GM18951 (cell line): ENCODE measurements around the gene SHISA8.

ENCODE experiments used
- POLR2A ChIP-seq: IDR thresholded peaks from 4 replicates; pipeline ENCODE4 v1.6.1; 2011; ENCODE audit warnings: mild to moderate bottlenecking; ENCODE audit not compliant: insufficient read length, insufficient read depth; ENCODE audit errors: extremely low read depth
- in situ Hi-C: fragments of 300-500 bp; cut with MboI; formaldehyde crosslinking; loops from one replicate; pipeline ENCODE4 v1.12.0; 2022; ENCODE audit warnings: low sequenced_read_pairs, mixed read lengths, inconsistent platforms; ENCODE audit not compliant: unreplicated experiment

Gene SHISA8

DNA sequence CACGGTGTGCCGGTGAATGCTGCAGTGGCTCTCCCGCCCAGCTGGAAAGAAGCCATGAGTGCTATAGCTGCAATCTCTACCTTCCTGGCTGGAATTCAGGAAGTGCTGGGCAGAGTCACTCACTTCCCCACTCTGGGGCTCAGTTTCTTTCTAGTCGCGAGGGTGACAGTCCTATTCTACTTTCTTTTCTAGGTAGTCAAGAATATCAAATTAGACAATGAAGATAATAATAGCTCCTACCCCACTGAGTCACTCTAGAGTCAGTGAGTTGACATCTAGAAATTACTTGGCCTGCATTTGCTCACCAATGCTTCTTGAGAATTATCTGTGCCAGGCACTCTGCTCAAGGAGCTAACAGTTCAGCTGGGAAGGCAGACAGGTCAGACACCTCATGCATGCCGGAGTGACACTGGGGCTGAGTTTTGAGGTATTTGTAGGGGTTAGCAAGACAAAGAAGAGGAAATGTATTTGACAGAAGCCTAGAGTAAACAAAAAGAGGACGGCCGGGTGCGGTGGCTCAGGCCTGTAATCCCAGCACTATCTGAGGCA is 28.9 kb upstream of the SHISA8 start:
- in situ Hi-C loops = loop anchor here (5.0 to 10.0 kb wide), 2 partner anchors 129 to 246 kb away; partner anchors contain the start of gene MEI1
- no peak for TF ChIP-seq POLR2A

- in situ Hi-C loops = loop anchor here (5.0 to 10.0 kb wide), 2 partner anchors 126 to 244 kb away; partner anchors contain the start of gene MEI1
- TF ChIP-seq POLR2A = peak; percentile 20
Measured at GRCh38 chr22:41940832-41941765, 26.2 kb upstream of the SHISA8 start.

DNA sequence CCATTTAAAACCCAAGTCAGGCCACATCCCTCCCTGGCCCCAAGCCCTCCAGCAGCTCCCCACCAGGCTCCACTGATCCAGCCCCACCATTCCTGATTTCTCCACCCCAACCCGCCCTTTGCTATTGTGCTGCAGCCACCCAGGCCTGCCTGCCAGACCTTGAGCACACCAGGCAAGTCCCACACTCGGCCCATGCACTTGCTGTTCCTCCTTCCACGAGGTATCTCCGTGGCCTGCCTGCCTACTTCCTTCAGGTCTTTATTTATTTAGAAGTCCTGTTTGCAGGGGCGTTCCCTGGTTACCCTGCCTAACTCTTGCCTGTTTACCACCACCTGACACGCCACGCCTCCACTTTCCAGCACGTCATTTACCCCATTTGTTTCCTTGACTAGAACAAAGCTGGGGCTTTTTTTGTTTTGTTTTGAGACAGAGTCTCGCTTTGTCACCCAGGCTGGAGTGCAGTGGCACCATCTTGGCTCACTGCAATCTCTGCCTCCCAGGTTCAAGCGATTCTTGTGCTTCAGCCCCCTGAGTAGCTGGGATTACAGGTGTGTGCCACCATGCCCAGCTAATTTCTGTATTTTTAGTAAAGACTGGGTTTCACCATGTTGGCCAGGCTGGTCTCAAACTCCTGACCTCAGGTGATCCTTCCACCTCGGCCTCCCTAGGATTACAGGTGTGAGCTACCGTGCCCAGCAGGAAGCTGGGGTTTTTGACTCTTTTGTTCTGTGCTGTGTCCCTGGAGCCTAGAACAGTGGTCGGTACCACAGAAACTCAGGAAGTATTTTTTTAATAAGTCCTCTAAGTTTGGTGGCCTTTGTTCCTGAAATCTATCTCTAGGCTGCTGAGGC is 25.3 kb upstream of the SHISA8 start:
- peak; percentile 74 for TF ChIP-seq POLR2A
- in situ Hi-C loops = loop anchor here (5.0 to 10.0 kb wide), 2 partner anchors 125 to 243 kb away; partner anchors contain the start of gene MEI1

DNA sequence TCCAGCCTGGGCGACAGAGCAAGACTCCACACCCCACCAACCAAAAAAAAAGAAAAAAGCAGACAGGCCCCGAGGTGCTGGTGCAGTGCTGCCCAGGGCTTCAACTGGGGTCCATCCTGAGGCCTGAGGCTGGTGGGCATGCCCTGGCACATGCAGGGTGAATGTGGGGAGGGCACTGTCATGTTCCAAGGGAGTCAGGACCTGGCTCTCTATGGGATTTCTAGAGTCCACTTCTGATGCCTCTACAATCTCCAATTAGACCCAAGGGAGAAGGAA is 22.0 kb upstream of the SHISA8 start:
- in situ Hi-C loops = no loop called here
- peak; percentile 21 for TF ChIP-seq POLR2A

DNA sequence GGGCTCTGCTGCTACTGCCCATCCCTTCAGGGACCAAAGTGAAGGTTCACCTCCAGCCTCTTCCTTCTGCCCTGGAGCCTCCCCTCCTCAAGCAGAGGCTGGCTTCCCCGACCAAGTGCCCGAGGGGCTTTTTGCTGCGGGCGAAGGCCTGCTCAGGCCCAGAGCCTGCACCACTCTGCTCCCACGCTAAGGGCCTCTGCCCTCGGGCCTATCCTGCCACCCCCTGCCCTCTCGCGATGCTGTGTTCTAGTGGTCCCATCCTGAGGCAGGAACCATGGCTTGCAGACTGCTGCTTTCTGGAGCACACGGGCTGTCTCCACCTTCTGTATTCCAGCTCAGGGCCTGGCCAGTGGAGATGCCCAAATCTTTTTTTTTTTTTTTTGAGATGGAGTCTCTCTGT is 20.6 kb upstream of the SHISA8 start:
- in situ Hi-C loops = no loop called here
- peak; percentile 32 for TF ChIP-seq POLR2A

DNA sequence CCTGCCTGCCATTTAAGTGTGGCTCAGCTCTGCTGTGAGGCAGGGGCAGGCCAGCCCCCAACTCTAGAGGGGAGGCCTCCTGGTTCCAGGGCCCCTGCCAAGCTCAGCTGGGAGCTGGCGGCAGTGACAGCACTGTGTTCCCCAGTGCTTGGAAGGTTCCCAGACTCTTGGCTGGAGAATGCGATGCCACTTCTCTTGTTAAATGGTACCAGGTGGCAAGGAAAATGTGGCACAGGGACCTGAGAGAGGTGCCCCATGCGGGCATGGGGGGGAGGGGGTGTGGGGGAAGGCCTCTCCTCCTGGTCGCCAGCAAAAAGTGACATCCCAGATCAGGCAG is 20.1 kb upstream of the SHISA8 start:
- no peak for TF ChIP-seq POLR2A

DNA sequence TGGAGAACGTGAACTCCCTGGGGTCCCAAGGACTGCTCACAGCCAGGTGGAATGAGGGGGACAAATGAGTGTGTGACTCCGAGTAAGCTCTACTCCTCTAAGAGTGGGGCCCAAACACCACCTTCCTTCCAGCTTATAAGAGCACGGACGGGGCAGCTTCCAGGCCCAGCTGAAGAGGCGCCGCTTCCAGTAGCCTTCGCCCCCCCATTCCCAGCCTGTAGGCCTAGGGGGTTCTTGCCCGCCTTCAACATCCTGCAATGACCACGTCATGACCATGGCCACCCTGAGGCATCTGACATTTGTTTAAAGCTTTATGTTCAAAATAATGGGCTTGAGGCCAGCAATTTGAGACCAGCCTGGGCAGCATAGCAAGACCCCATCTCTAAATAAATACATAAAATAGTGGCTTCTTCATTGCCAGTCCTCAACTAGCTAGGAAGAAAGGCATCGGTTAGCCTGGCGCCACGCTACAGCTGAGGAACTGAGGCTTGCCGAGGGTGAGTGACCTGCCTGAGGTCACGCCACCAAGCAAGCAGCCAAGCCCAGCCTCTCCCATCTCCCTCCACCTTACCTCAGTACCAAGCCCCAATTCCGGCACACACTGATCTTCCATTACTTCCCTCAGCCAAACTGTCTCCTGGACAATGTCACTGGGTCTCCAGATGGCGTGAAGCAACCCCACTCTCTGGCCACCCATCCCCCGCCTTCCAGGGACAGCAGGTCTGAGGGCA is 19.6 kb upstream of the SHISA8 start:
- no peak for TF ChIP-seq POLR2A
- in situ Hi-C loops = no loop called here

More for the DNA sequence above, 20.1 kb upstream of the SHISA8 start:
- in situ Hi-C loops = no loop called here

DNA sequence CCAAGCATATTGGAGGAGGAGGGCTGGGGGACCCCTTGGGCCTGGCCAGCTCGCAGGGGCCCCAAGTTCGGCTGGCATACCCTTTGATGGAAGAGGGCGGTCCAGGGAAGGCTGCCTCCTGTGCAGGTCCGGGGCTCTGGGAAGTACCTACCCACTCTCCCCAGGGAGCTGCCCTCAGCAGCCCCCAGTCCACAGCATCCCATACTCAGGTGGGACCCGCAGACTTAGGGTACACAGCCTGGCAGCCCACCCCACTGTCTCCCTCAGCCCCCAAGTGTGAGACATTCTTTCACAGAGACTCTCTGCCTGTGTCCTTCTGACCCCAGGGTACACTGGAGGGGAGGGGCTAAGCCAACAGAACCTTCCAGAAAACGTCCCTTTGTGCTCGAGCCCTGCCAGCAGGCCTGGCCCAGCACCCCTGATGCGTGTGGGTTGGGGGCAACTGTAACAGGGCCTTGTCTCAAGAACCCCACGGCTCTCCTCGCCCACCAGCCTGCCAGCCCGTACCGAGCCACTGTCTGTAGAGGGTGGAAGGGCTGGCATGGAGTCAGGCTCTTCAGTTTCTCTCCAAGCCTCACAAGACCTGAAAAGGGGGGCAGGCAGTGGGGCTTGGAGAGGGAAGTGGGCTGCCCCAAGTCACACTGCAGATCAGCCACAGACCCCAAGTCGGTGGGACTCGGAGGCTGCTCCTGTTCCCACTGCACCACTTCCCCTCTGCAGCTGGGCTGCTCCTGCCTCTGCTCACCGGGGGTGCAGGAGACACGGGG is 18.7 kb upstream of the SHISA8 start:
- TF ChIP-seq POLR2A = no peak
- in situ Hi-C loops = no loop called here

- in situ Hi-C loops = no loop called here
- peak; percentile 15 for TF ChIP-seq POLR2A
Measured at GRCh38 chr22:41932353-41932752, 17.5 kb upstream of the SHISA8 start.

GRCh38 chr22:41931701-41932269 is 16.9 kb upstream of the SHISA8 start:
- in situ Hi-C loops = no loop called here
- peak; percentile 37 for TF ChIP-seq POLR2A

DNA sequence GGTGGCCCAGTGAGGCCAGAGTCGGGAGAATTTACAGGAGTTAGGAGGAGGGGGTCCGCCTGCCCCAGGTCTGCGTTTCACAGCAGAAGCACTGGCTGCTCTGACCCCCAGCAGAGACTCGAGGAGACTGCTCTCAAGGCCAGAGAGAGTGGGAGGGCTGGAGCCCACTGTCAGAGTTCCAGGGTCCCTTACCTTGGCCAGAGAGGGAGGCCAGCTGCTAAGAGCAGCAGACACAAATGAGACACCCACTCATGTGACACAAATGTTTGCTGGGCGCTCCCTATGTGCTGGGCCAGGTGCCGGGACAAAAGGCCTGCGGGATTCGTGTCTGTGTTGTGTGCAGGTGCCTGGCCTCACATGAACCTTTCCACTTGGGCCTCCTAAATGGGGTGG is 14.5 kb upstream of the SHISA8 start:
- in situ Hi-C loops = no loop called here
- TF ChIP-seq POLR2A = no peak
